WI38 (cell line): Measurements from ENCODE around the gene ZNF804A.

ENCODE experiments used
- H3K4me3 ChIP-seq: 2 replicates; pipeline ENCODE4 v1.5.1; 2011; ENCODE audit warnings: low read depth, mild to moderate bottlenecking, control low read depth, low read length
- CTCF ChIP-seq: IDR thresholded peaks from 2 replicates; pipeline ENCODE4 v1.5.1; 2012; ENCODE audit warnings: low read depth, mild to moderate bottlenecking, control low read depth, low read length

The ZNF804A gene

GRCh38 chr2:184602734-184603133 is 4.4 kb downstream of the ZNF804A start:
- no peak for TF ChIP-seq CTCF

GRCh38 chr2:184610891-184611290 is 12.6 kb downstream of the ZNF804A start:
- H3K4me3 ChIP-seq, result no peak overlapping the region
- TF ChIP-seq CTCF, result no peak

More at GRCh38 chr2:184602734-184603133, 4.4 kb downstream of the ZNF804A start:
- no peak overlapping the region for H3K4me3 ChIP-seq

GRCh38 chr2:184611361-184612085 is 13.2 kb downstream of the ZNF804A start:
- TF ChIP-seq CTCF, result peak; percentile 12; the same call in 1 of the 2 replicates
- no peak overlapping the region for H3K4me3 ChIP-seq

GRCh38 chr2:184620367-184620766 is 22.0 kb downstream of the ZNF804A start:
- no peak for TF ChIP-seq CTCF

GRCh38 chr2:184624311-184624710 is 26.0 kb downstream of the ZNF804A start:
- no peak for TF ChIP-seq CTCF
- H3K4me3 ChIP-seq, result no peak overlapping the region

More at GRCh38 chr2:184620367-184620766, 22.0 kb downstream of the ZNF804A start:
- no peak overlapping the region for H3K4me3 ChIP-seq

- no peak overlapping the region for H3K4me3 ChIP-seq
- no peak for TF ChIP-seq CTCF
These were observed 29.7 kb downstream of the ZNF804A start for GRCh38 chr2:184628051-184628450.

- H3K4me3 ChIP-seq, result no peak overlapping the region
- TF ChIP-seq CTCF, result no peak
These were observed 35.4 kb downstream of the ZNF804A start for GRCh38 chr2:184633726-184634125.
